H1 (cell line): ENCODE results near the gene ARNT2. TPM values are rescaled to one million over a fixed set of nuclear protein-coding genes. Genes with fewer than 3 reads are reported as not detected.

Experiments used
- CTCF ChIA-PET: fragments of 300-600 bp; sonication (Branson Sonifier 250); formaldehyde crosslinking; loops from one replicate; lab custom pipeline; 2021; ENCODE audit not compliant: partially characterized antibody; lab: Charles Lee
- POLR2A ChIA-PET: fragments of 300-600 bp; sonication (Branson Sonifier 250); formaldehyde crosslinking; loops from one replicate; lab custom pipeline; 2021; ENCODE audit warnings: inconsistent platforms; ENCODE audit not compliant: partially characterized antibody; lab: Charles Lee
- DNase-seq, 2 experiments: peaks; one replicate each; pipeline versions ENCODE4 v3.0.0 to v3.0.0-alpha.2; 2010 to 2022; ENCODE audit warnings: low spot score in 2 of 2, low read depth in 1 of 2, mixed read lengths in 1 of 2
- FAIRE-seq: peaks from 2 replicates; lab custom pipeline; 2011; peaks lifted over from hg19 to GRCh38; lab: Jason Lieb, UNC
- H2AFZ ChIP-seq: 2 replicates; pipeline ENCODE4 v1.8.1; 2012; ENCODE audit warnings: low read length, inconsistent platforms
- H2AK5ac ChIP-seq: 2 replicates; pipeline ENCODE4 v1.6.1; 2013; ENCODE audit warnings: low read depth, low read length
- H2BK120ac ChIP-seq: replicated peaks from 2 replicates; pipeline ENCODE3; 2013; ENCODE audit warnings: low read depth, low read length, inconsistent platforms
- H2BK12ac ChIP-seq: 2 replicates; pipeline ENCODE4 v1.6.1; 2013; ENCODE audit warnings: low read depth, low read length
- H2BK15ac ChIP-seq: 2 replicates; pipeline ENCODE4 v1.6.1; 2013; ENCODE audit warnings: low read length
- H2BK20ac ChIP-seq: 2 replicates; pipeline ENCODE4 v1.6.1; 2013; ENCODE audit warnings: low read length
- H2BK5ac ChIP-seq: 2 replicates; pipeline ENCODE4 v1.6.1; 2013; ENCODE audit warnings: low read depth, low read length
- H3K14ac ChIP-seq: 2 replicates; pipeline ENCODE4 v1.6.1; 2013; ENCODE audit warnings: inconsistent platforms; ENCODE audit not compliant: insufficient read length
- H3K18ac ChIP-seq: 2 replicates; pipeline ENCODE4 v1.6.1; 2013; ENCODE audit warnings: low read length; ENCODE audit errors: extremely low read depth
- H3K23ac ChIP-seq: 2 replicates; pipeline ENCODE4 v1.6.1; 2013; ENCODE audit warnings: inconsistent platforms; ENCODE audit not compliant: insufficient read length
- H3K23me2 ChIP-seq: 2 replicates; pipeline ENCODE4 v1.6.1; 2013; ENCODE audit warnings: low read depth, low read length
- H3K27ac ChIP-seq: 2 replicates; pipeline ENCODE4 v1.6.1; 2011; ENCODE audit warnings: low read depth, low read length, inconsistent platforms
- H3K27me3 ChIP-seq, 4 experiments: replicated peaks in 1 of 4; 1 replicate in 1 of 4; 2 replicates in 3 of 4; pipeline versions ENCODE4 v1.6.1 to v1.8.1; 2011 to 2013; ENCODE audit warnings: low read length in 3 of 4, mild to moderate bottlenecking in 3 of 4, inconsistent platforms in 2 of 4, mixed read lengths in 2 of 4, moderate library complexity in 1 of 4; ENCODE audit not compliant: control insufficient read depth in 3 of 4, insufficient read depth in 3 of 4; ENCODE audit errors: extremely low read depth in 1 of 4
- H3K36me3 ChIP-seq, 4 experiments: 2 replicates each; pipeline versions ENCODE4 v1.6.1 to v1.8.1; 2011 to 2013; ENCODE audit warnings: mild to moderate bottlenecking in 4 of 4, low read length in 3 of 4, moderate library complexity in 2 of 4, control low read depth in 1 of 4, inconsistent platforms in 1 of 4; ENCODE audit not compliant: insufficient read depth in 4 of 4, control insufficient read depth in 2 of 4
- H3K4ac ChIP-seq: replicated peaks from 2 replicates; pipeline ENCODE3; 2013; ENCODE audit warnings: low read length, low read depth, mixed read lengths, inconsistent platforms; ENCODE audit not compliant: insufficient read length
- H3K4me1 ChIP-seq, 4 experiments: replicated peaks in 1 of 4; 1 replicate in 1 of 4; 2 replicates in 3 of 4; pipeline versions ENCODE4 v1.6.1 to v1.8.1; 2011 to 2013; ENCODE audit warnings: low read length in 3 of 4, inconsistent platforms in 2 of 4, mixed read lengths in 1 of 4; ENCODE audit not compliant: insufficient read depth in 4 of 4, control insufficient read depth in 3 of 4
- H3K4me2 ChIP-seq, 2 experiments: 2 replicates each; pipeline versions ENCODE4 v1.6.1 to v1.8.1; 2011 to 2013; ENCODE audit warnings: low read depth in 2 of 2, low read length in 2 of 2, control low read depth in 1 of 2, inconsistent platforms in 1 of 2, mild to moderate bottlenecking in 1 of 2; ENCODE audit not compliant: insufficient read depth in 1 of 2
- H3K4me3 ChIP-seq, 4 experiments: fragments of 200-600, 300-600 bp in 1 of 4; sonication (generic), shearing (Covaris generic), sonication (Bioruptor Twin) in 1 of 4; 2 replicates each; pipeline versions ENCODE4 v1.5.1 to v1.8.1; 2011 to 2016; ENCODE audit warnings: low read length in 4 of 4, low read depth in 3 of 4, control low read depth in 2 of 4, inconsistent platforms in 2 of 4, mild to moderate bottlenecking in 2 of 4, mixed read lengths in 1 of 4, moderate library complexity in 1 of 4; ENCODE audit not compliant: insufficient read depth in 2 of 4; ENCODE audit errors: extremely low read depth in 1 of 4
- H3K56ac ChIP-seq: replicated peaks from 2 replicates; pipeline ENCODE3; 2013; ENCODE audit warnings: low read depth, mild to moderate bottlenecking, mixed read lengths, low read length, inconsistent platforms; ENCODE audit not compliant: insufficient read length
- H3K79me1 ChIP-seq: 2 replicates; pipeline ENCODE4 v1.6.1; 2013; ENCODE audit warnings: low read depth, low read length, control low read depth
- H3K79me2 ChIP-seq, 2 experiments: 2 replicates each; pipeline versions ENCODE4 v1.6.1 to v1.8.1; 2012 to 2013; ENCODE audit warnings: low read length in 2 of 2, mild to moderate bottlenecking in 2 of 2, inconsistent platforms in 1 of 2; ENCODE audit not compliant: insufficient read depth in 2 of 2, control insufficient read depth in 1 of 2
- H3K9ac ChIP-seq, 4 experiments: replicated peaks in 1 of 4; 1 replicate in 1 of 4; 2 replicates in 3 of 4; pipeline versions ENCODE4 v1.6.1 to v1.8.1; 2011 to 2013; ENCODE audit warnings: low read depth in 3 of 4, low read length in 3 of 4, control low read depth in 2 of 4, mild to moderate bottlenecking in 2 of 4, moderate library complexity in 2 of 4, inconsistent platforms in 1 of 4; ENCODE audit errors: extremely low read depth in 1 of 4
- H3K9me3 ChIP-seq, 2 experiments: 2 replicates each; pipeline versions ENCODE4 v1.6.1 to v1.8.1; 2012 to 2013; ENCODE audit warnings: mild to moderate bottlenecking in 2 of 2, moderate library complexity in 2 of 2, control low read depth in 1 of 2, inconsistent platforms in 1 of 2, low read depth in 1 of 2, low read length in 1 of 2, mixed read lengths in 1 of 2; ENCODE audit not compliant: insufficient read depth in 2 of 2
- H4K20me1 ChIP-seq, 2 experiments: replicated peaks in 1 of 2; 2 replicates each; pipeline versions ENCODE3 to v1.8.1; 2011 to 2013; ENCODE audit warnings: inconsistent platforms in 2 of 2, low read length in 2 of 2, mild to moderate bottlenecking in 1 of 2; ENCODE audit not compliant: insufficient read depth in 2 of 2, control insufficient read depth in 1 of 2
- H4K5ac ChIP-seq: 2 replicates; pipeline ENCODE4 v1.6.1; 2013; ENCODE audit warnings: low read length, low read depth, mixed read lengths, inconsistent platforms; ENCODE audit not compliant: insufficient read length
- H4K8ac ChIP-seq: 2 replicates; pipeline ENCODE4 v1.8.0; 2013; ENCODE audit warnings: mild to moderate bottlenecking, moderate library complexity, low read length, inconsistent platforms; ENCODE audit not compliant: insufficient read depth; ENCODE audit errors: extremely low read depth
- H4K91ac ChIP-seq: replicated peaks from 2 replicates; pipeline ENCODE3; 2013; ENCODE audit warnings: low read length, mixed read lengths, inconsistent platforms; ENCODE audit not compliant: insufficient read length
- CHD2 ChIP-seq: IDR thresholded peaks from 2 replicates; pipeline ENCODE4 v1.6.1; 2012; ENCODE audit warnings: low read length, improper control_type of control experiment
- GTF2F1 ChIP-seq: IDR thresholded peaks from 2 replicates; pipeline ENCODE4 v1.6.1; 2012; ENCODE audit warnings: low read depth, low read length, improper control_type of control experiment, borderline replicate concordance
- SUZ12 ChIP-seq: fragments of 200-600 bp; sonication (generic); IDR thresholded peaks from 2 replicates; pipeline ENCODE4 v1.6.1; 2012; ENCODE audit warnings: mild to moderate bottlenecking, inconsistent platforms, low read length, moderate library complexity, mixed read lengths
- WGBS, 2 experiments: shearing (Covaris generic) in 1 of 2; methylation state at CpG; one replicate each; pipeline versions ENCODE4 v1.1.6 to v1.1.7; 2013 to 2015; ENCODE audit warnings: low lambda C conversion rate in 2 of 2, mixed read lengths in 2 of 2, inconsistent platforms in 1 of 2, low coverage in 1 of 2, missing lambda C conversion rate in 1 of 2; ENCODE audit not compliant: insufficient replicate concordance in 2 of 2, insufficient coverage in 1 of 2, insufficient read length in 1 of 2; ENCODE audit errors: extremely low coverage in 1 of 2, missing lambda C conversion rate in 1 of 2; 5-methylcytosine and 5-hydroxymethylcytosine counted together
- polyA plus RNA-seq, 7 experiments: library from polyadenylated mRNA; depleted of rRNA in 3 of 7; stranded (reverse) in 5 of 7; unstranded in 2 of 7; fragments of >200 nt in 5 of 7; fragments of 200-250 nt in 2 of 7; gene quantifications; 1 replicate in 5 of 7; 2 replicates in 1 of 7; 4 replicates in 1 of 7; pipeline versions ENCODE4 v1.2.1 to v1.2.3, GENCODE V29; 2011 to 2013; ENCODE audit warnings: missing spikeins in 2 of 7, mixed read lengths in 2 of 7
- total RNA-seq: library from RNA; stranded (reverse); fragmentation: NEBNext Ultra II Directional; extraction: Animal tissue kit (Norgen Biotek cat#: 25700); gene quantifications from 2 replicates; pipeline ENCODE4 v1.2.1, GENCODE V29; 2021

The ARNT2 gene
- total and polyA plus RNA-seq, 2 of the 8 experiments (the other 6 are each of a cell fraction or from before 2014, with no cell fraction given), result 9.5 to 14.6 TPM

DNA sequence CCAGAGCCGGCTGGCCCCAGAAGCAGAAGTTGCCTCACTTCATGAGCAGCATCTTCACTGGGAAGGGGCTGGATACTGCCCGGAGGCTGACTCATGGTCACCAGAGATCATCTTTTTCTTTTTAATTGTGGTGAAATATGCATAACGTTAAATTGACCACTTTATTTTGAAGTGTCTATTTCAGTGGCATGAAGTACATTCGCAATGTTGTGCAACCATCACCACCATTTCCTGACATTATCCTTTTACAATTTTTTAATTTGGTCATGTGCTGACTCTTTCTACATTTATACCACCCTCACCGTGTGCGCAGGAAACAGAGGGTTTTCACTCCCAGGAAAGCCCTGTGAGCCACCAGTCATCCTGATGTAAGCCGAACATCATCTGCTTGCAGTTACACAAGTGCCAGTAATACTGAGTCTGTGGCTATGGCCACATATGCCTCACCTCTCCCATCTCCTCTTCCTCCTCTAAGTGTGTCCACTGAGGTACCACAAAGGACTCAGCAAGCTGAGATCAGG, 239.3 kb downstream of the ARNT2 start:
- no peak overlapping the region for H3K27ac ChIP-seq
- no peak overlapping the region for H3K9ac ChIP-seq
- no peak overlapping the region for H2BK12ac ChIP-seq
- no peak overlapping the region for H2BK5ac ChIP-seq
- H3K4me3 ChIP-seq, result no peak overlapping the region
- H3K4me1 ChIP-seq, result no peaks in the 10 kb centered on the region
- no peaks in the 10 kb centered on the region for H3K79me1 ChIP-seq
- no peak overlapping the region for H2AK5ac ChIP-seq
- no peaks in the 10 kb centered on the region for H3K23me2 ChIP-seq
- DNase-seq (peak in 1 of 2 experiments; percentile 6), FAIRE-seq (no peak)
- H3K4me2 ChIP-seq, result no peak overlapping the region
- H3K56ac ChIP-seq, result no peak overlapping the region
- H3K23ac ChIP-seq, result no peak overlapping the region
- H4K20me1 ChIP-seq, result no peaks in the 10 kb centered on the region
- H2BK15ac ChIP-seq, result no peak overlapping the region
- H3K14ac ChIP-seq, result no peak overlapping the region
- no peak overlapping the region for H4K91ac ChIP-seq
- H2BK120ac ChIP-seq, result no peak overlapping the region
- no peak for TF ChIP-seq GTF2F1
- no peak for TF ChIP-seq SUZ12
- TF ChIP-seq CHD2, result no peak
- no peak overlapping the region for H2AFZ ChIP-seq
- H3K9me3 ChIP-seq, result peaks cover 22 to 26% of the 10 kb centered on the region in 2 experiments
- H3K27me3 ChIP-seq, result no peaks in the 10 kb centered on the region
- CTCF ChIA-PET, result interaction anchor here (0.6 kb wide), 1 partner anchor 125 kb away, joined by 3 read pairs; no protein-coding TSS in a partner anchor
- H3K79me2 ChIP-seq, result no peaks in the 10 kb centered on the region
- no peaks in the 10 kb centered on the region; a peak in 1 of 8 replicates for H3K36me3 ChIP-seq
- H3K18ac ChIP-seq, result no peak overlapping the region
- 89% methylated on average over 7 of the region's 7 CpGs; no CpG with 5 or more reads in 1 of the 2 experiments for WGBS, 2 experiments
- no peak overlapping the region for H2BK20ac ChIP-seq
- no peak overlapping the region for H4K8ac ChIP-seq
- H4K5ac ChIP-seq, result no peak overlapping the region
- POLR2A ChIA-PET, result no interaction called here
- H3K4ac ChIP-seq, result no peak overlapping the region
